GM23338 (cell line): Measurements from ENCODE around the gene SYNCRIP. TPM values are rescaled to one million over a fixed set of nuclear protein-coding genes. Genes with fewer than 3 reads are reported as not detected.

Source experiments
- ATAC-seq: fragments of 200-7000 bp; cut with Tn5 transposase; 3 replicates; pipeline ENCODE4 v1.9.1; 2020
- DNase-seq: peaks from one replicate; pipeline ENCODE4 v3.0.0-alpha.2; 2015; ENCODE audit warnings: low spot score
- H2AFZ ChIP-seq: fragments of 200-600 bp; sonication (generic); 2 replicates; pipeline ENCODE4 v1.8.0; 2016; ENCODE audit warnings: antibody characterized with exemption, mild to moderate bottlenecking, moderate library complexity
- H3F3A ChIP-seq: fragments of 200-600 bp; sonication (generic); replicated peaks from 2 replicates; pipeline ENCODE4 v1.8.0; 2017; ENCODE audit warnings: antibody characterized with exemption, mixed run types, low read depth
- H3K27ac ChIP-seq: fragments of 200-600 bp; sonication (generic); 2 replicates; pipeline ENCODE4 v1.6.1; 2016; ENCODE audit warnings: low read depth
- H3K27me3 ChIP-seq: fragments of 200-600 bp; sonication (generic); 2 replicates; pipeline ENCODE4 v1.8.0; 2016; ENCODE audit warnings: mild to moderate bottlenecking, mixed run types, moderate library complexity; ENCODE audit not compliant: insufficient read depth
- H3K36me3 ChIP-seq: fragments of 200-600 bp; sonication (generic); 2 replicates; pipeline ENCODE4 v1.8.0; 2016; ENCODE audit warnings: mild to moderate bottlenecking; ENCODE audit not compliant: insufficient read depth
- H3K4me1 ChIP-seq: fragments of 200-600 bp; sonication (generic); 2 replicates; pipeline ENCODE4 v1.8.0; 2016; ENCODE audit warnings: mild to moderate bottlenecking, moderate library complexity; ENCODE audit not compliant: insufficient read depth
- H3K4me2 ChIP-seq: fragments of 200-600 bp; sonication (generic); 2 replicates; pipeline ENCODE4 v1.7.1; 2017; ENCODE audit warnings: mixed run types
- H3K4me3 ChIP-seq: fragments of 200-600 bp; sonication (generic); 2 replicates; pipeline ENCODE4 v1.6.1; 2016; ENCODE audit warnings: mixed run types
- H3K79me2 ChIP-seq: fragments of 200-600 bp; sonication (generic); replicated peaks from 2 replicates; pipeline ENCODE4 v1.8.0; 2017; ENCODE audit warnings: mild to moderate bottlenecking; ENCODE audit not compliant: insufficient read depth
- H3K9me2 ChIP-seq: fragments of 200-600 bp; sonication (generic); 2 replicates; pipeline ENCODE4 v1.8.0; 2017; ENCODE audit not compliant: insufficient read depth
- H4K20me1 ChIP-seq: fragments of 200-600 bp; sonication (generic); replicated peaks from 2 replicates; pipeline ENCODE4 v1.8.0; 2017; ENCODE audit warnings: mild to moderate bottlenecking; ENCODE audit not compliant: insufficient read depth
- H3K27ac Mint-ChIP-seq: 2 replicates; pipeline ENCODE4 v1.8.0; 2020; ENCODE audit warnings: inconsistent platforms, mild to moderate bottlenecking, moderate library complexity, mixed read lengths
- H3K27me3 Mint-ChIP-seq: 3 replicates; pipeline ENCODE4 v1.8.0; 2022; ENCODE audit warnings: low read depth, mild to moderate bottlenecking, moderate library complexity, mixed read lengths, inconsistent platforms; ENCODE audit not compliant: insufficient read depth, poor library complexity
- H3K36me3 Mint-ChIP-seq: 3 replicates; pipeline ENCODE4 v1.8.0; 2021; ENCODE audit warnings: low read depth, mild to moderate bottlenecking, inconsistent platforms, moderate library complexity, mixed read lengths
- H3K4me1 Mint-ChIP-seq: 3 replicates; pipeline ENCODE4 v1.8.0; 2020; ENCODE audit warnings: mild to moderate bottlenecking, inconsistent platforms, mixed read lengths
- H3K4me3 Mint-ChIP-seq: 3 replicates; pipeline ENCODE4 v1.8.0; 2021; ENCODE audit warnings: moderate library complexity, mild to moderate bottlenecking, inconsistent platforms, mixed read lengths
- H3K9me3 Mint-ChIP-seq: 3 replicates; pipeline ENCODE4 v1.8.0; 2020; ENCODE audit warnings: moderate library complexity, mild to moderate bottlenecking, inconsistent platforms, mixed read lengths
- CREB1 ChIP-seq: fragments of 250-450 bp; sonication (Bioruptor Pico); IDR thresholded peaks from 2 replicates; pipeline ENCODE4 v1.5.0; 2020; ENCODE audit warnings: low read depth, mild to moderate bottlenecking, moderate library complexity
- EZH2 ChIP-seq: fragments of 200-600 bp; sonication (generic); IDR thresholded peaks from one replicate; pipeline ENCODE4 v1.8.0; 2017; ENCODE audit warnings: antibody characterized with exemption, mild to moderate bottlenecking, low read depth; ENCODE audit not compliant: unreplicated experiment
- JUNB ChIP-seq: IDR thresholded peaks from one replicate; pipeline ENCODE4 v1.6.1; 2016; ENCODE audit warnings: antibody characterized with exemption; ENCODE audit not compliant: unreplicated experiment
- REST ChIP-seq: IDR thresholded peaks from one replicate; pipeline ENCODE4 v1.6.1; 2018; ENCODE audit warnings: antibody characterized with exemption; ENCODE audit not compliant: unreplicated experiment
- ZNF462 ChIP-seq: fragments of 250-450 bp; sonication (Bioruptor Pico); IDR thresholded peaks from 2 replicates; pipeline ENCODE4 v1.5.0; 2020; ENCODE audit warnings: mild to moderate bottlenecking, moderate library complexity
- polyA plus RNA-seq: library from polyadenylated mRNA; unstranded; fragments of >200 nt; fragmentation: Nextera tagmentation; extraction: Ambion mirVana; gene quantifications from 2 replicates; pipeline ENCODE4 v1.2.1, GENCODE V29; 2016
- total RNA-seq: library from RNA; depleted of rRNA; stranded (reverse); fragments of >200 nt; shearing (Covaris generic); gene quantifications from 2 replicates; pipeline ENCODE4 v1.2.3, GENCODE V29; 2014
- TF ChIP-seq, protein P1 (sequence below), 2 experiments: fragments of 200-600 bp in 1 of 2; sonication (generic) in 1 of 2; conservative IDR thresholded peaks; 2 replicates each; pipeline versions ENCODE4 v1.5.1 to v1.6.1; 2016 to 2017; ENCODE audit warnings: antibody characterized with exemption in 2 of 2, low read depth in 2 of 2, mild to moderate bottlenecking in 2 of 2, moderate library complexity in 1 of 2
- TF ChIP-seq, protein P2 (sequence below): IDR thresholded peaks from 2 replicates; pipeline ENCODE4 v1.6.1; 2016; ENCODE audit warnings: antibody characterized with exemption

The SYNCRIP gene
- total and polyA plus RNA-seq, 2 experiments from 2014 or later = 163 to 164 TPM

DNA sequence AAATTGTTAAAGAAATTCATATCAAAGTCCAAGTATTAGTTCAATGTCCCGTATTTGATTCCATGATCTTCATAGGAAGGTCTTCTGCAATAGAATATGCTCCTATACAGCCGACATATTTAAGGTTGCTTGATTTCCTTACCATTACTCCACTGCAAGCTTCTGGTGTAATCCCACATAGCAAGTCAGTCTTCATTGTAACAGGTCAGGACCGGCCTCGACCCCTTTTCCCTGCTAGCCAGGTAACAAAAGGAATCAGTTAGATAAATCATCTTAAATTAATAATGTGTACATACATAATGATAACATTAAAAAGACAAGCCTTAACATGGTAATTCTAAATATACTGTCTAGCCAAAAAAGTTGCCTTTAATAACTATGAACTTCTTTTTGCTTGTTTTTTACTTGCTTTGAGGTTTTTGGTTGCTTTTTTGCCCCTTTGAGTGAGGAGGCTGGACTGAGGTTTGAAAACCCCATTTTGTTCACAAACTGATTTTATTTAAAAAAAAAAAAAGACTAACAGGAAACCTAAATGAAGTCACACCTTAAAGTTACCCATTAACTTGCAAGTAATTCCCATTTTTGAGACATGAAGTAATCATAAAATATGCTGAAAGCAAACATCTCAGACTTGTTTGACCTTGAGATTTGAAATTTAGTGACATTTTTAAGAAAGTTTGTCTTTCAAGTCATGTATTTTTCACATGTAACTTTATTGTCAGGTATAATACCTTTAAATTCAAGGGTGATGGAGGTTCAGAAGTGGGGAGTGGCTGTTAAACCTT, 29.8 kb downstream of the SYNCRIP start:
- no peak for TF ChIP-seq CREB1 (CRISPR knock-in tag)
- TF ChIP-seq, protein P1, sequence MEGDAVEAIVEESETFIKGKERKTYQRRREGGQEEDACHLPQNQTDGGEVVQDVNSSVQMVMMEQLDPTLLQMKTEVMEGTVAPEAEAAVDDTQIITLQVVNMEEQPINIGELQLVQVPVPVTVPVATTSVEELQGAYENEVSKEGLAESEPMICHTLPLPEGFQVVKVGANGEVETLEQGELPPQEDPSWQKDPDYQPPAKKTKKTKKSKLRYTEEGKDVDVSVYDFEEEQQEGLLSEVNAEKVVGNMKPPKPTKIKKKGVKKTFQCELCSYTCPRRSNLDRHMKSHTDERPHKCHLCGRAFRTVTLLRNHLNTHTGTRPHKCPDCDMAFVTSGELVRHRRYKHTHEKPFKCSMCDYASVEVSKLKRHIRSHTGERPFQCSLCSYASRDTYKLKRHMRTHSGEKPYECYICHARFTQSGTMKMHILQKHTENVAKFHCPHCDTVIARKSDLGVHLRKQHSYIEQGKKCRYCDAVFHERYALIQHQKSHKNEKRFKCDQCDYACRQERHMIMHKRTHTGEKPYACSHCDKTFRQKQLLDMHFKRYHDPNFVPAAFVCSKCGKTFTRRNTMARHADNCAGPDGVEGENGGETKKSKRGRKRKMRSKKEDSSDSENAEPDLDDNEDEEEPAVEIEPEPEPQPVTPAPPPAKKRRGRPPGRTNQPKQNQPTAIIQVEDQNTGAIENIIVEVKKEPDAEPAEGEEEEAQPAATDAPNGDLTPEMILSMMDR (conservative IDR thresholded peaks at IDR 0.05; ENCODE audit: low read depth in 2 of 2) = no peak
- TF ChIP-seq, protein P2, sequence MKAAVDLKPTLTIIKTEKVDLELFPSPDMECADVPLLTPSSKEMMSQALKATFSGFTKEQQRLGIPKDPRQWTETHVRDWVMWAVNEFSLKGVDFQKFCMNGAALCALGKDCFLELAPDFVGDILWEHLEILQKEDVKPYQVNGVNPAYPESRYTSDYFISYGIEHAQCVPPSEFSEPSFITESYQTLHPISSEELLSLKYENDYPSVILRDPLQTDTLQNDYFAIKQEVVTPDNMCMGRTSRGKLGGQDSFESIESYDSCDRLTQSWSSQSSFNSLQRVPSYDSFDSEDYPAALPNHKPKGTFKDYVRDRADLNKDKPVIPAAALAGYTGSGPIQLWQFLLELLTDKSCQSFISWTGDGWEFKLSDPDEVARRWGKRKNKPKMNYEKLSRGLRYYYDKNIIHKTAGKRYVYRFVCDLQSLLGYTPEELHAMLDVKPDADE = no peak
- TF ChIP-seq JUNB = no peak
- no peak for TF ChIP-seq EZH2
- no peak for TF ChIP-seq ZNF462 (CRISPR knock-in tag)
- no peak for TF ChIP-seq REST
- H2AFZ ChIP-seq = no peak overlapping the region
- H3K4me1 ChIP-seq = no peaks in the 10 kb centered on the region
- H3K4me3 ChIP-seq = no peak overlapping the region
- H3K9me3 Mint-ChIP-seq = no peaks in the 10 kb centered on the region
- peaks cover 42% of the 10 kb centered on the region for H3K79me2 ChIP-seq
- ATAC-seq (no peak), DNase-seq (no peak)
- H3K4me1 Mint-ChIP-seq = peaks cover 11% of the 10 kb centered on the region; the same call in 2 of the 3 replicates
- no peaks in the 10 kb centered on the region for H3K9me2 ChIP-seq
- no peaks in the 10 kb centered on the region for H3K27me3 ChIP-seq
- peaks cover 67% of the 10 kb centered on the region for H3K36me3 ChIP-seq
- H3K4me2 ChIP-seq = no peak overlapping the region
- H3K27ac ChIP-seq = no peak overlapping the region
- no peak overlapping the region for H3K4me3 Mint-ChIP-seq
- H3K27me3 Mint-ChIP-seq = peaks cover 7% of the 10 kb centered on the region
- peaks cover 19% of the 10 kb centered on the region; the same call in 1 of the 2 replicates for H3F3A ChIP-seq
- no peak overlapping the region for H3K27ac Mint-ChIP-seq
- peaks cover 84% of the 10 kb centered on the region for H3K36me3 Mint-ChIP-seq
- peaks cover 52% of the 10 kb centered on the region for H4K20me1 ChIP-seq
